ENCODE data around the gene KLC4.

The KLC4 gene

GRCh38 chr6:43097502-43097901, 38.1 kb downstream of the KLC4 start:
- no peaks in the 10 kb centered on the region for H3F3A ChIP-seq (ENCODE audit: insufficient read depth, low read length)
- no peaks in the 10 kb centered on the region for H3K27me3 ChIP-seq (ENCODE audit: insufficient read depth, low read length)
- peaks cover 7% of the 10 kb centered on the region for H3K4me1 ChIP-seq (ENCODE audit: insufficient read depth, low read length, severe bottlenecking)
- H4K20me1 ChIP-seq (ENCODE audit: insufficient read depth, low read length): no peaks in the 10 kb centered on the region
- no peak overlapping the region for H3K9ac ChIP-seq (ENCODE audit: low read length)
- no peak overlapping the region for H2AFZ ChIP-seq (ENCODE audit: low read length)
- H3K4me2 ChIP-seq (ENCODE audit: low read length): no peak overlapping the region
- H3K9me3 ChIP-seq (ENCODE audit: low read length): no peaks in the 10 kb centered on the region
- no peaks in the 10 kb centered on the region for H3K9me2 ChIP-seq (ENCODE audit: low read depth, low read length)
- H3K27ac ChIP-seq (ENCODE audit: low read depth, low read length, poor library complexity, severe bottlenecking): no peak overlapping the region
- H3K4me3 ChIP-seq (ENCODE audit: low read depth, low read length, poor library complexity, severe bottlenecking): no peak overlapping the region
- no peaks in the 10 kb centered on the region for H3K79me2 ChIP-seq (ENCODE audit: insufficient read depth, low read length)
- H3K36me3 ChIP-seq (ENCODE audit: insufficient read depth, low read length): no peaks in the 10 kb centered on the region
- TF ChIP-seq EZH2 (IDR thresholded peaks at IDR 0.05; ENCODE audit: borderline replicate concordance, low read length) (no peak), CTCF (IDR thresholded peaks at IDR 0.05; ENCODE audit: low read length) (no peak)

- H3K9ac ChIP-seq (ENCODE audit: low read length): no peak overlapping the region
- H3K4me3 ChIP-seq (ENCODE audit: low read depth, low read length, poor library complexity, severe bottlenecking): no peak overlapping the region
- H3K4me1 ChIP-seq (ENCODE audit: insufficient read depth, low read length, severe bottlenecking): peaks cover 7% of the 10 kb centered on the region
- no peaks in the 10 kb centered on the region for H3K9me2 ChIP-seq (ENCODE audit: low read depth, low read length)
- no peaks in the 10 kb centered on the region for H3K9me3 ChIP-seq (ENCODE audit: low read length)
- H3F3A ChIP-seq (ENCODE audit: insufficient read depth, low read length): no peaks in the 10 kb centered on the region; the same call in 1 of the 2 replicates
- H3K4me2 ChIP-seq (ENCODE audit: low read length): no peak overlapping the region
- no peak overlapping the region for H3K27ac ChIP-seq (ENCODE audit: low read depth, low read length, poor library complexity, severe bottlenecking)
- H3K27me3 ChIP-seq (ENCODE audit: insufficient read depth, low read length): 0 out of 2 replicates have a peak, but pooled peaks cover 4% of the 10 kb centered on the region
- no peak overlapping the region for H2AFZ ChIP-seq (ENCODE audit: low read length)
- no peaks in the 10 kb centered on the region for H4K20me1 ChIP-seq (ENCODE audit: insufficient read depth, low read length)
- H3K79me2 ChIP-seq (ENCODE audit: insufficient read depth, low read length): no peaks in the 10 kb centered on the region
- TF ChIP-seq EZH2 (IDR thresholded peaks at IDR 0.05; ENCODE audit: borderline replicate concordance, low read length) (no peak), CTCF (IDR thresholded peaks at IDR 0.05; ENCODE audit: low read length) (no peak)
- no peaks in the 10 kb centered on the region for H3K36me3 ChIP-seq (ENCODE audit: insufficient read depth, low read length)
Observed at GRCh38 chr6:43101497-43101896, 42.1 kb downstream of the KLC4 start.

GRCh38 chr6:43103253-43103876, 43.9 kb downstream of the KLC4 start:
- Histone ChIP-seq H3K4me1 (ENCODE audit: insufficient read depth, low read length, severe bottlenecking) (no peaks in the 10 kb centered on the region), H3F3A (ENCODE audit: insufficient read depth, low read length) (no peaks in the 10 kb centered on the region; the same call in 1 of the 2 replicates), H3K4me2 (ENCODE audit: low read length) (no peak overlapping the region), H3K9ac (ENCODE audit: low read length) (no peak overlapping the region), H2AFZ (ENCODE audit: low read length) (no peak overlapping the region), H3K36me3 (ENCODE audit: insufficient read depth, low read length) (no peaks in the 10 kb centered on the region), H3K4me3 (ENCODE audit: low read depth, low read length, poor library complexity, severe bottlenecking) (no peak overlapping the region), H3K9me2 (ENCODE audit: low read depth, low read length) (no peaks in the 10 kb centered on the region), H3K27ac (ENCODE audit: low read depth, low read length, poor library complexity, severe bottlenecking) (no peak overlapping the region), H4K20me1 (ENCODE audit: insufficient read depth, low read length) (no peaks in the 10 kb centered on the region), H3K9me3 (ENCODE audit: low read length) (no peaks in the 10 kb centered on the region), H3K27me3 (ENCODE audit: insufficient read depth, low read length) (0 out of 2 replicates have a peak, but pooled peaks cover 4% of the 10 kb centered on the region), H3K79me2 (ENCODE audit: insufficient read depth, low read length) (no peaks in the 10 kb centered on the region)
- TF ChIP-seq EZH2 (IDR thresholded peaks at IDR 0.05; ENCODE audit: borderline replicate concordance, low read length): no peak
- no peak for TF ChIP-seq CTCF (IDR thresholded peaks at IDR 0.05; ENCODE audit: low read length)
